GM12801 (cell line): ENCODE data around the gene DCDC2B.

Source experiments
- CTCF ChIP-seq: IDR thresholded peaks from one replicate; pipeline ENCODE4 v1.5.1; 2011; ENCODE audit warnings: control low read depth; ENCODE audit not compliant: insufficient read length; ENCODE audit errors: extremely low read depth

The DCDC2B gene

GRCh38 chr1:32197837-32198236, 11.1 kb upstream of the DCDC2B start:
- TF ChIP-seq CTCF, result no peak

GRCh38 chr1:32198237-32199042, 10.4 kb upstream of the DCDC2B start:
- no peak for TF ChIP-seq CTCF

GRCh38 chr1:32199043-32199716, 9.7 kb upstream of the DCDC2B start:
- no peak for TF ChIP-seq CTCF

DNA sequence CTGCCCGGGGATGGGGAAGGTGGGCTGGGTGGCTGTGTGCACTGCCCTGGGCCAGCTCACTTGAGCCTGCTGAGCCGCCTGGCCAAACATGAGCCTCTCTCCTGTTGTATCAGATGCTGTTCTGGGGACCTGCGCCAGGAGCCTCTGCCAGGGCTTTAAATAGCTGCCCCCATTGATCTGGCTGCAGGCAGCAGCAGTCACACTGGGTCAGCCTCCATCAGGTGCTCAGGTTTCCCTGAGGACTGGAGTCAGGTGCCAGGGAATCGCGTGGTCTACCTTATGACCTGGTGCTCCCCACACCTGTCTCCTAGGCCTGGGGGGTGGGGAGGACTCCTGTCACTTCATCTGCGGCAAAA, 9.2 kb upstream of the DCDC2B start:
- TF ChIP-seq CTCF, result no peak

DNA sequence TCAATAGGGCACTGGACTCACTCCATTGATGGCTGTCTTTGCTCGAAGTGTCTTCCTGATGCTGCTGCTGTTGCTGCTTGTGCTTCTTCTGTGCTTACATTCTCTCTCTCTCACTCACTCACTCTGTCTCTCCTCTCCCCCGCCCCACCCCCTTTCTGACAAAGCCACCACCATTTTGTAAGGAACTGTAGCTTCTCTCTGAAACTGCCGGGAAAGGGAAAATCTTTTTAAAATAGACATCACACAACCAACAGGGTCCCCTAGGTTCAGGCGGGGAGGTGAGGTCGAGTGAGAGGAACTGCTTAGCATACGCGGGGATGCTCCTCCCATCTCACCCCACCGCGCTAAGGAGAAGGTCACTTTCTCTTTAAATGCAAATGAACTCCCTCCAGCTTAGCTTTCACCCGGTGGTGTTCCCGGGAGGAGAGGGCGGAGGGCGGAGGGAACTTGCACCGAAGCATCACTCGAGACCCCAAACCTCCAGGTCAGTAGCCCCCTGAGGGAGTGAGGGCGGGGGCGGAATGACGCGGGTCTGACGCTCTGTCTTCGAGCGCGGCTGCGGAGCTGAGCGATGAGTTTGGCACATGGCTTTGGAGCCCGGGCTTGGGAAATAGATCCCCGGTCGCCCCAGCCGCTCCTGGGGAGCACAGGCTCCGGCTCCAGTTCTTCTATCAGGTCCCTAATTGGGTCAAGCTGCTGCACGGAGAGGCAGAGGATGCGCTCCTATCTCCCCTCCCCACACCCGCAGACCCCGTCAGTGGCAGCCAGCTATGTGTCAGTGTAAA, 8.5 kb upstream of the DCDC2B start, which contains the start of gene CCDC28B:
CCDC28B (plus strand) TSS at position 370 of the 785 bp plus-strand sequence. CDS start 1,341 bp downstream, outside the sequence.
- no peak for TF ChIP-seq CTCF

DNA sequence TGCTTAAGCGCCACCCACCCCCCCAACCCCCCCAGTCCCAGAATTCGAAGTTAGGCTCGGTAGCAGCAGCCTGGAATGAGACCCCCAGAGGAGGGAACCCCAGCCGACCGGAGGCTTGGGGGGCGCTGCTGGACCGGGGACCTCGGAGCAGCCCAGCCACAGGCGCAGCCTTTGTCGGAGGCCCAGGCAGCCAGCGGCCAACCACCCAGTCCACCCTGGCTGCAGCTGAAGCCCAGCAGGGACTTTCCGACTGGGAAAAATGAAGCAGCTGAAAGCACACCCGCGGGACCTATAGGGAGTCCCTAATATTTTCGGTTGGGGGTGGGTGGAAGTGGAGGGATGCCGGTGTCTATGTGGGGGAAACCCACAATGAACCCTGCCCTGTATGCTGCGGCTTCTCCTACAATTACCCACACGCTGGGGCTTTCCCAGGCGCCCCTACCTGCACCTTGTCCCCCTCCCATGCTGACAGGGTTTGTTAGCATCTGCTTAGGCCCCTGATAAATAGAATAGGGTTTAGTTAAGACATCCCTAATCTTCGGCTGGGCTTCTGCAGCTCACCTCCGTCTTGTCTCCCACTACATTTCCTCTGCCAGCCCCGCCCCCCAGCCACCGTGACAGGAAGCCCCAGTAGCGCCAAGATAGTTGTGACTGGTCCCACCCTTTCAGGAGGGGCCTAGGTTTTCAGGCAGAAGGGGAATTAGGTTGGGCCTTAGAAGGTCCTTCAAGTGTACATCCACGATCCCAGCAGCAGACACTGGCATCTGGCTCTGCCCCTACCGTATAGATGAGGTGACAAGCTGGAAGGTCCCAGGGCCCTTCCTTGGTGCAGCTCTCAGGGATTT, 7.7 kb upstream of the DCDC2B start:
- no peak for TF ChIP-seq CTCF

- no peak for TF ChIP-seq CTCF
Measured at GRCh38 chr1:32204943-32205361, 3.9 kb upstream of the DCDC2B start.
